Psoas muscle (tissue), 8 donors: ENCODE data around the gene NPTXR. TPM values are rescaled to one million over a fixed set of nuclear protein-coding genes. Genes with fewer than 3 reads are reported as not detected.

ENCODE experiments used
- ATAC-seq, 4 donors: fragments of 200-7000 bp; cut with Tn5 transposase; one replicate each; pipeline ENCODE4 v1.9.1; 2020; ENCODE audit warnings: moderate library complexity in 3 of 4, mild to moderate bottlenecking in 2 of 4
- DNase-seq, 2 donors: peaks; one replicate each; pipeline ENCODE4 v3.0.0-alpha.2; 2020
- H3K27ac ChIP-seq: fragments of 200-600 bp; one replicate; pipeline ENCODE4 v1.8.0; 2022
- H3K27me3 ChIP-seq, 3 donors: fragments of 200-600 bp in 1 of 3; one replicate each; pipeline versions ENCODE4 v1.6.1 to v1.8.0; 2013 to 2022; ENCODE audit warnings: low read length in 2 of 3, mild to moderate bottlenecking in 2 of 3, moderate library complexity in 1 of 3; ENCODE audit not compliant: insufficient read depth in 3 of 3
- H3K36me3 ChIP-seq, 2 donors: fragments of 200-600 bp in 1 of 2; one replicate each; pipeline versions ENCODE4 v1.6.1 to v1.8.0; 2013 to 2022; ENCODE audit warnings: low read depth in 1 of 2, mild to moderate bottlenecking in 1 of 2, moderate library complexity in 1 of 2; ENCODE audit not compliant: insufficient read depth in 1 of 2
- H3K4me1 ChIP-seq: fragments of 200-600 bp; one replicate; pipeline ENCODE4 v1.8.0; 2022
- H3K4me3 ChIP-seq: fragments of 200-600 bp; one replicate; pipeline ENCODE4 v1.8.0; 2022; ENCODE audit warnings: mild to moderate bottlenecking
- H3K9me3 ChIP-seq: fragments of 200-600 bp; one replicate; pipeline ENCODE4 v1.8.0; 2022
- CTCF ChIP-seq: fragments of 200-600 bp; IDR thresholded peaks from one replicate; pipeline ENCODE4 v1.8.0; 2022; ENCODE audit warnings: antibody characterized with exemption
- WGBS, 3 donors: extraction: QIAGEN DNeasy Blood & Tissue Kit; methylation state at CpG; one replicate each; pipeline versions ENCODE4 v1.1.6 to v1.1.7; 2013; 5-methylcytosine and 5-hydroxymethylcytosine counted together
- intact Hi-C, 2 donors: fragments of 100-400 bp; cut with DNase I; formaldehyde crosslinking; loops; one replicate each; pipeline versions ENCODE4 v1.11.0 to v1.14.2; 2022
- polyA plus RNA-seq, 3 donors: library from polyadenylated mRNA; stranded (reverse); fragments of 200-250 nt; gene quantifications; one replicate each; pipeline ENCODE4 v1.2.3, GENCODE V29; 2013
- total RNA-seq, 4 donors: library from RNA; stranded (reverse); fragmentation: NEBNext Ultra II Directional in 2 of 4; extraction: Animal tissue kit (Norgen Biotek cat#: 25700) in 2 of 4; gene quantifications; one replicate each; pipeline versions ENCODE4 v1.2.1 to v1.2.4, GENCODE V29; 2021 to 2023
- donor health status: healthy with polysubstance abuse.
- donor health status: DM: no; HTN: no; CAD: no; lungs with moderate emphysema.
- donor health status: Bipolar disorder and iron deficiency.
- donor health status: healthy.
- donor health status: DM: yes; HTN: yes; CAD: no.
- donor health status: DM: no; HTN: no; CAD: no.
- donor health status: DM: no; HTN: no; CAD: no.
- donor health status: DM: yes; HTN: yes; CAD: no.

NPTXR gene
- total and polyA plus RNA-seq, 7 donors = 0.15 to 1.7 (median 0.39) TPM

- DNase-seq = no peak
- WGBS, 3 donors = 81 to 88% (median 83%) methylated on average over 5 of the region's 5 CpGs
- ATAC-seq = no peak
- Histone ChIP-seq H3K4me1 (peaks cover 3% of the 10 kb centered on the region), H3K9me3 (no peaks in the 10 kb centered on the region), H3K27ac (no peak overlapping the region), H3K36me3 (no peaks in the 10 kb centered on the region), H3K27me3 (peaks cover 0 to 59% (median 15%) of the 10 kb centered on the region in 3 donors), H3K4me3 (no peak overlapping the region)
- intact Hi-C loops = loop anchor here (5.0 to 10.0 kb wide), 2 partner anchors 69 to 77 kb away; no protein-coding TSS in a partner anchor
- TF ChIP-seq CTCF = no peak
These were observed 2.2 kb downstream of the NPTXR start for GRCh38 chr22:38841635-38842034.

DNA sequence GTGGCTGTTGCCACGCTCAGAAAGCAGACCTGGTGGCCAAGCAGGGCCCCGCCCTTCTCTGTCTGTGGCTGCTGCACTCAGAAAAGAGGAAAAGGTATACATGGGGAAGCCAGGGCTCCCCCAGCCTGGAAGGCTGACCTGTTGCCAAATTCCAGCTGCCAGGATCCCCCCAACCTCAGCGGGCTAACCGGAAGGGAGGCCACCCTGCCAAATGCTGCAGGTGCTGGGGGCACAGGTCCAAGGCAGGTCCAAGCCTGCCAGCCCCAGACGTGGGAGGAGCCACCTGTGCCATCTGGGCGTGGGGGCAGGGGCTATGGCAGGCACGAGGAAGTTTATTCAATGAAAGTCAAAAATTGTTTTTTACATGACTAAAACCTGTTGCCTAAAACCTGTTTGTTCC is 2.6 kb downstream of the NPTXR start:
- Histone ChIP-seq H3K27ac (no peak overlapping the region), H3K4me3 (no peak overlapping the region), H3K4me1 (peaks cover 3% of the 10 kb centered on the region), H3K9me3 (no peaks in the 10 kb centered on the region), H3K36me3 (no peaks in the 10 kb centered on the region), H3K27me3 (peaks cover 0 to 60% (median 15%) of the 10 kb centered on the region in 3 donors)
- ATAC-seq (no peak), DNase-seq (no peak)
- TF ChIP-seq CTCF = no peak
- intact Hi-C loops = loop anchor here (5.0 to 10.0 kb wide), 2 partner anchors 69 to 76 kb away; no protein-coding TSS in a partner anchor
- WGBS, 3 donors = 39 to 53% (median 46%) methylated on average over 7 of the region's 7 CpGs

DNA sequence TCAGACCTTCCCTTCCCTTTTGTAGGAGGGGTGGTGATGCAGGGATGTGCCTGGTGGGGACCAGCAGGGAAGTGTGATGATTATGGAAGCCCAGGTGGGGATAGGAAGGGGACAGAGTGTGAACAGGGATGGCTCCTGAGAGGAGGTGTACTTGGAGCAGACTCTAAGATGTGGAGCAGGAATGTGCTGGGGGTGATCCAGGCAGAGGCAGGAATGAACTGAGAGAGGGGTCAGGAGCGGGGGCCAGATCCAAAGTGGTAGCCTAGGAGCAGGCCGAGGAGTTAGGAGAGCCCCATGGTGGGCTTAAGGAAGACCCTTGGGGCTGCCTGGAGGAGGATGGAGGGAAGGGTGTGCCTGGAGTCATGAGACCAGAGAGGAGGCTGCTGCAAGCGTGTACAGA is 3.7 kb downstream of the NPTXR start:
- Histone ChIP-seq H3K36me3 (no peaks in the 10 kb centered on the region), H3K27me3 (peaks cover 0 to 71% (median 19%) of the 10 kb centered on the region in 3 donors), H3K4me3 (no peak overlapping the region), H3K9me3 (no peaks in the 10 kb centered on the region), H3K27ac (no peak overlapping the region), H3K4me1 (peaks cover 3% of the 10 kb centered on the region)
- ATAC-seq (no peak), DNase-seq (no peak)
- 83 to 86% (median 86%) methylated on average over 3 of the region's 3 CpGs for WGBS, 3 donors
- TF ChIP-seq CTCF = no peak
- intact Hi-C loops = loop anchor here (5.0 to 10.0 kb wide), 2 partner anchors 68 to 75 kb away; no protein-coding TSS in a partner anchor

DNA sequence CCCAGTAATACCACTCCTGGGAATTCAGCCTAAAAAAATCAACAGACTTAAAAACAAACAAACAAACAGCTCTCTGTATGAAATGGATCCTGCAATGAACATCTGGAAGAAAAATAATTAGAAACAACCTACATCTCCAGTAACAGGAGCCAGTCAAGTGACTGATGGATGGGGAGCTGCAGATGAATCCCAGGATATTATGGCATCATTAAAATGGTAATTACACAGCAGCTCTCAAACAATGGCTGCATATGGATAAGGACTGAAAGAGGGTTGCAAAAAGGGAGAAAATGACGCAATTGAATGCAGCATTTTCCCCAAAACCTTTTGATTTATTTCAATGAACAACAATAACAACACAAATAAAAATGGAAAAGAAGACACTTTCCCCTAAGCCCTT is 4.1 kb downstream of the NPTXR start:
- WGBS, 3 donors = 93 to 96% (median 96%) methylated on average over 1 of the region's 1 CpG
- no peak for TF ChIP-seq CTCF
- no peaks in the 10 kb centered on the region for H3K9me3 ChIP-seq
- H3K27me3 ChIP-seq = peaks cover 0 to 76% (median 21%) of the 10 kb centered on the region in 3 donors
- H3K27ac ChIP-seq = no peak overlapping the region
- ATAC-seq (no peak), DNase-seq (no peak)
- no peaks in the 10 kb centered on the region for H3K36me3 ChIP-seq
- no peak overlapping the region for H3K4me3 ChIP-seq
- intact Hi-C loops = loop anchor here (5.0 to 10.0 kb wide), 2 partner anchors 67 to 75 kb away; no protein-coding TSS in a partner anchor
- peaks cover 3% of the 10 kb centered on the region for H3K4me1 ChIP-seq

DNA sequence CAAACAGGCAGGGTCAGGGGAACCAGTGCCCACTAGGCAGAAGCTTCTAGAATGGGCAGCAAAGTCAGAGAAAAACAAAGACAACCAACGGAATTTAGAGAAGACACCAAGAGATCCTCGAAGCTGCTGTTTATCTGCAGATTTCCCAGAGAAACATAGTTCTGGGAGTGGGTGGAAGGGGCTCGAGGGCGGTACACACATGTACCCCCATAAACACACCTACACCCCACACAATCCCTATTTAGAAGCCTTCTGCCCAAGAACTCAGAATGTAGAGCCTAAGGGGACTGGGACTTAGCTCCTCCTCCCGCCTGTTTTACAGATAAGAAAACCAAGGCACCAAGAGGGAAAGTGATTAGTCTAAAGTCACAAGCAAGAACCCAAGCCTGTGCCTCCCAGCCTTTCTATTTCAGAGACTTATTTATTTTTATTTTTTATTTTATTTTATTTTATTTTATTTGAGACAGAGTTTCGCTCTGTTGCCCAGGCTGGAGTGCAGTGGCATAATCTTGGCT is 6.4 kb downstream of the NPTXR start:
- Histone ChIP-seq H3K4me3 (no peak overlapping the region), H3K4me1 (no peaks in the 10 kb centered on the region), H3K27me3 (peaks cover 0 to 71% (median 16%) of the 10 kb centered on the region in 3 donors), H3K27ac (no peak overlapping the region), H3K36me3 (no peaks in the 10 kb centered on the region), H3K9me3 (no peaks in the 10 kb centered on the region)
- intact Hi-C loops = no loop called here
- WGBS, 3 donors = 88 to 93% (median 92%) methylated on average over 6 of the region's 6 CpGs
- DNase-seq = no peak
- ATAC-seq = no peak
- TF ChIP-seq CTCF = no peak
